C4-2B (cell line): Measurements from ENCODE around the gene ODF4.
A peak's percentile ranks its signal among the peaks of the same experiment; 100 is the strongest.

Experiments
- H3K27ac ChIP-seq: fragments of 450-650 bp; 2 replicates; pipeline ENCODE4 v1.5.1; 2017
- ZFX ChIP-seq: fragments of 450-650 bp; IDR thresholded peaks from 2 replicates; pipeline ENCODE4 v1.6.1; 2017
- TF ChIP-seq, protein P1 (sequence below): fragments of 450-650 bp; conservative IDR thresholded peaks from 2 replicates; pipeline ENCODE4 v1.5.1; 2017; ENCODE audit warnings: mild to moderate bottlenecking

ODF4 gene

DNA sequence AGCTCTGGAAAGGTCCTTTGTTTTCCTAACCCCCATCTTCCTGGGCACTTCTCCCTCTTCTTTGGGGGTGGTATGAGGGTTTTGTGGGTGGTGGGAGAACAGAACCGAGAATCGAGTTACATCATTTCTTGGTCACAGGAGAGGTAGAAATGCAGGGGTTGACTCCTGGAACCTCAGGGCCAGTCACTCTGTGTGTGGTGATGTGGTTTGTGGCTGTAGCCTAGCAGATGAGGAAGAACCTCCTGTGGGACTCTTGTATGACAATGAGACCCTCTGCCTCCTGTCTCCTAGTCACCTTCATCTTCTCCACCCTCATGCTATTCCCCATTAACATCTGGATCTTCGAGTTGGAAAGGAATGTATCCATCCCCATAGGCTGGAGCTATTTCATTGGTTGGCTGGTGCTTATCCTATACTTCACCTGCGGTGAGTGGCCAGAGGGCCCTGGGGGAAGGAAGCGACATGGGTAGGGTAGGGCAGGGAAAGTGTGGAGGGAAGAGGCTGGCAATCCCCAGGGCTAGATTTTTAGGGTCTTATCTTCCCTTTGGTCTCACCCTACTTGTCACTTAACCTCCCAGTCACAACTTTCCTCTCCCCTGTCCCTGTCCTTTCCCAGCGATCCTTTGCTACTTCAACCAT, 5.5 kb downstream of the ODF4 start:
- TF ChIP-seq, protein P1, sequence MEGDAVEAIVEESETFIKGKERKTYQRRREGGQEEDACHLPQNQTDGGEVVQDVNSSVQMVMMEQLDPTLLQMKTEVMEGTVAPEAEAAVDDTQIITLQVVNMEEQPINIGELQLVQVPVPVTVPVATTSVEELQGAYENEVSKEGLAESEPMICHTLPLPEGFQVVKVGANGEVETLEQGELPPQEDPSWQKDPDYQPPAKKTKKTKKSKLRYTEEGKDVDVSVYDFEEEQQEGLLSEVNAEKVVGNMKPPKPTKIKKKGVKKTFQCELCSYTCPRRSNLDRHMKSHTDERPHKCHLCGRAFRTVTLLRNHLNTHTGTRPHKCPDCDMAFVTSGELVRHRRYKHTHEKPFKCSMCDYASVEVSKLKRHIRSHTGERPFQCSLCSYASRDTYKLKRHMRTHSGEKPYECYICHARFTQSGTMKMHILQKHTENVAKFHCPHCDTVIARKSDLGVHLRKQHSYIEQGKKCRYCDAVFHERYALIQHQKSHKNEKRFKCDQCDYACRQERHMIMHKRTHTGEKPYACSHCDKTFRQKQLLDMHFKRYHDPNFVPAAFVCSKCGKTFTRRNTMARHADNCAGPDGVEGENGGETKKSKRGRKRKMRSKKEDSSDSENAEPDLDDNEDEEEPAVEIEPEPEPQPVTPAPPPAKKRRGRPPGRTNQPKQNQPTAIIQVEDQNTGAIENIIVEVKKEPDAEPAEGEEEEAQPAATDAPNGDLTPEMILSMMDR, result no peak
- no peak for TF ChIP-seq ZFX
- peak overlapping the region; percentile 92 for H3K27ac ChIP-seq

DNA sequence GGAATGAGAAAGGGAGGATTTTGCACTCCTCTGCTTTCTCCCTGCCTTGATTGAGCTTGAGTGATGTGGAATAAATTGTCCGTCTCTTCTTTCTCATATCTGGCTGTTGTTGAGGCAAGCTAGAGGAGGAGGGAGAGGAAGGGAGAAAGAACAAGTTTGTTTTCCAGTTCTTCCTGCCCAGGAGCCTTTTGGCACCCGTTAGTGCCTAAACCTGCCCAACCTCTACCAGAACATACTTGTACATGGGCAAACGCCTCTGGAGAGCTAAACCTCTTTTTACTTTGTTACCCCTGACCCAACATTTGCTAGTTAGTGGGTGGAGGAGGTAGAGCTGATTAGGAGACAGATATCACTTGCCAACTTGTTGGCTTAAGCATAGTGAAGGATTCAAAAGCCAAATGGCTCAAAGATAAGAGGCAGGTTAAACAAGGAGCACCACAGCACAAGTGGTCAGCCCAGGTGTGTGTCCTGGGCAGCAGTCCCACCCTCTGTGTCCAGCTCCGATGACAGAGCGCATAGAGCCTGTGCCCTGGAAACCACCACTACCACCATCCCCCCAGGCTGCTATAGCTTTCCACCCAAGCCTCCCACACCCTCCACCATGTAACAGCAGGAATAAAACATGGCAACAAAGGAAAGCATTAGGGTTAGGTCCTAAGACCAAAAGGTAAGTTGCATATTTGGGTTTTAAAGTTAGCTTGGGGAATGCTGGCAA, 6.5 kb downstream of the ODF4 start:
- TF ChIP-seq, protein P1, result no peak
- TF ChIP-seq ZFX, result no peak
- H3K27ac ChIP-seq, result peak overlapping the region; percentile 92

DNA sequence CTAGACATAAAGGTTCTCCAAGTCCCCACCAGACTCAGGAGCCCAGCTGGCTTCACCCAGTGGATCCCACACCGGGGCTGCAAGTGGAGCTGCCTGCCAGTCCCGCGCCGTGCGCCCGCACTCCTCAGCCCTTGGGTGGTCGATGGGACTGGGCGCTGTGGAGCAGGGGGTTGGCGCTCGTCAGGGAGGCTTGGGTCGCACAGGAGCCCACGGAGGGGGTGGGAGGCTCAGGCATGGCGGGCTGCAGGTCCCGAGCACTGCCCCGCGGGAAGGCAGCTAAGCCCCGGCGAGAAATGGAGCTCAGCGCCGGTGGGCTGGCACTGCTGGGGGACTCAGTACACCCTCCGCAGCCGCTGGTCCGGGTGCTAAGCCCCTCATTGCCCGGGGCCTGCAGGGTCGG, 7.4 kb downstream of the ODF4 start:
- H3K27ac ChIP-seq, result peak overlapping the region; percentile 92

DNA sequence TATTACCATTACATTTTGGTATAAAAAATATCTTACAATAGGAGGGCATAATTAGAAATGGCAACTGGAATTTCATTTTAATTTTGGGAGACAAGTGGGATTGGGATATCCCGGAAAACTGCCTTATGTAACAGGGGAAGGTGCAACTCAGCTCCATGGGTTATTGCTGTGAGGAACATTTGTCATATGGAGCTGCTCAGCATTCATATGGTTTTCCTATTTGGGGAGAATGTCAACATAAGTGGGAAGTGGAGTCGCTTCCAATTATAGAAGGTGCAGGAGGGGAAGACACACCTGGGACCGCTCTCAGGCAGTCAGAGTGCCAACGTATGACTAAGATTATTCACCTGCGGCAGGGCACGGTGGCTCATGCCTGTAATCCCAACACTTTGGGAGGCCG, 10.7 kb downstream of the ODF4 start:
- H3K27ac ChIP-seq, result no peak overlapping the region
- TF ChIP-seq, protein P1, result no peak
- no peak for TF ChIP-seq ZFX

DNA sequence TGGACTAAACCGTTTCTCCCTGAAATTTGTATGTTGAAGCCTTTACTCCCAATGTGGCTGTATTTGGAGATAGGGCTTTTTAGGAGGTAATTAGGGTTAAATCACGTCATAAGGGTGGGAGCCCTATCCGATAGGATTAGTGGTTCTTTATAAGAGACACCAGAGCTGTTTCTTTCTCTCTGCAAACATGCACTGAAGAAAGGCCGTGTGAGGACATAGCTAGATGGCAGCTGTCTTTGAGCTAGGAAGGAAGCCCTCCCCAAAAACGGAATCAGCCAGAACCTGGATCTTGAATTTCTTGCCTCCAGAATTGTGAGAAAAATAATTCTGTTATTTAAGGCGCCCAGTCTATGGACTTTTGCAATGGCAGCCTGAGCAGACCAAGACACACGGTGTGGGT, 14.1 kb downstream of the ODF4 start:
- TF ChIP-seq, protein P1, result no peak
- TF ChIP-seq ZFX, result no peak
- no peak overlapping the region for H3K27ac ChIP-seq

DNA sequence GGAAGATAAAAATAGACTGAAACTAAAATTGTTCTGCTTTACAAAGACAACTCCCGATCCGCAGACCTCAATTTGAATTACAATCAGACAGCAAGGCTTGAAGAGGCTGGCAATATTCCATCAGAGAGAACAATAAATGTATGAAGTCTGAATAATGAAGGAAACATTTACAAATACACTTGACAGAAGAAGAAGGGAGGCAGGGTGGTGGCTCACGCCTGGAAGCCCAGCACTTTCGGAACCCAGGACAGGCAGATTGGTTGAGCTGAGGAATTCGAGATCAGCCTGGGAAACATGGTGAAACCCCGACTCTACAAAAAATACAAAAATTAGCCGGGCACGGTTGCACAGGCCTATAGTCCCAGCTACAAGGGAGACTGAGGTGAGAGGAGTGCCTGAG, 14.6 kb downstream of the ODF4 start:
- no peak for TF ChIP-seq ZFX
- TF ChIP-seq, protein P1, result no peak
- H3K27ac ChIP-seq, result no peak overlapping the region

DNA sequence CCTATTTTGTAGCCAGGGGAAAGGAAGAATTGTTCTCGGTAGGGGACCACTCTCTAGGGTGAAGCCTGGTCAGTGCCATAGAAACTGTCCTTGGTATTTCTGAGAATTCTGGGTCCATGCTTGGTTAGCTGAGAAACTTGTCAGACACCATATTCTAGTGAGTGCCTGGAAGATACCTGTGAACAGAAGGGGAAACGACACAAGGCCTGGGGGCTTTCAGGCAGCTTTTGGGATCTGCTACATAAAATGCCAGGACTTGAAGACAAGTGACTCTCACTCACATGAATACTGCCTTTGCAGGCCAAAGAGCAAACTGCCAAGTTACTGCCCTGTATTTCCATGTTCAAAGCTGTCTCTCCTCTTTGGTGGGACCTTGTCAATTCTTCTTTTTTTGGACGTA, 18.3 kb downstream of the ODF4 start:
- TF ChIP-seq, protein P1, result no peak
- no peak for TF ChIP-seq ZFX

DNA sequence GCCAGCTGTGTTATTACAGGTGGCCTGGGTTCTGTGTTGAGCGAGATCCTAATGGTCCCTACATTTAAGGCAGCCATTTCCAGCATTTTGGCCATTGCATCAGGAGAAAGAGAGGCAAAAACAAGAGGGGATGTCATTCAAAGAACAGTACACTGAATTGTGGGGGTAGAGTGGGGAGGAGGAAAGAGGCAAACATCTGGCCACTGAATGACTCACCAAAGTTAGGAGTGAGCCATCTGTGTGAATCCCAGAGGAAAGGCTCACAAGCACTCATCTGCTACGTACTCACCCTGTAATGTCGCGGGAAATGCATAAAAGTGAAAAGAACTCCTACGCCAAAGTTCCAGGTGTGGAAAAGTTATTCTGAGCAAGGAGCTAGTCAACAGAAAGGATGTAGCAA, 20.1 kb downstream of the ODF4 start:
- no peak for TF ChIP-seq ZFX
- TF ChIP-seq, protein P1, result no peak
- H3K27ac ChIP-seq, result peak overlapping the region; percentile 52

More for the DNA sequence above, 18.3 kb downstream of the ODF4 start:
- H3K27ac ChIP-seq, result no peak overlapping the region
